OCI-LY3 (cell line): Measurements from ENCODE around the gene PAX5.
A peak's percentile ranks its signal among the peaks of the same experiment; 100 is the strongest.

Experiments used
- H2AFZ ChIP-seq: fragments of 200-600, 300-600 bp; shearing (Covaris generic); 2 replicates; pipeline ENCODE4 v1.6.0; 2014; ENCODE audit warnings: antibody characterized with exemption, low read depth, low read length
- H3K27ac ChIP-seq: fragments of 200-600, 300-600 bp; sonication (generic); 2 replicates; pipeline ENCODE4 v1.5.1; 2014; ENCODE audit warnings: mild to moderate bottlenecking, low read length, moderate library complexity, mixed read lengths
- H3K27me3 ChIP-seq: fragments of 200-600, 300-600 bp; sonication (generic); 2 replicates; pipeline ENCODE4 v1.6.1; 2014; ENCODE audit warnings: low read depth, low read length, mixed read lengths
- H3K36me3 ChIP-seq: fragments of 200-600, 300-600 bp; sonication (generic); replicated peaks from 2 replicates; pipeline ENCODE3; 2014; ENCODE audit warnings: low read depth, low read length, mixed read lengths
- H3K4me1 ChIP-seq: fragments of 300-600, 200-600 bp; sonication (generic); 2 replicates; pipeline ENCODE4 v1.6.1; 2014; ENCODE audit warnings: low read length, mixed read lengths
- H3K4me2 ChIP-seq: fragments of 200-600, 300-600 bp; sonication (generic); 2 replicates; pipeline ENCODE4 v1.6.1; 2014; ENCODE audit warnings: low read length, mixed read lengths
- H3K4me3 ChIP-seq: fragments of 300-600, 200-600 bp; sonication (generic); 2 replicates; pipeline ENCODE4 v1.5.1; 2014; ENCODE audit warnings: antibody characterized with exemption, mild to moderate bottlenecking, low read length, moderate library complexity
- H3K79me2 ChIP-seq: fragments of 300-600, 200-600 bp; shearing (Covaris generic); 2 replicates; pipeline ENCODE4 v1.6.1; 2014; ENCODE audit warnings: mild to moderate bottlenecking, low read length, mixed read lengths
- H3K9ac ChIP-seq: fragments of 300-600, 200-600 bp; shearing (Covaris generic); 2 replicates; pipeline ENCODE4 v1.6.0; 2014; ENCODE audit warnings: mild to moderate bottlenecking, low read length, moderate library complexity
- H3K9me3 ChIP-seq: fragments of 200-600, 300-600 bp; shearing (Covaris generic); 2 replicates; pipeline ENCODE4 v1.6.1; 2014; ENCODE audit warnings: low read length, mixed read lengths; ENCODE audit not compliant: insufficient read depth
- H4K20me1 ChIP-seq: fragments of 200-600, 300-600 bp; sonication (generic); 2 replicates; pipeline ENCODE4 v1.6.1; 2016; ENCODE audit warnings: low read length, mixed read lengths; ENCODE audit not compliant: insufficient read depth
- CTCF ChIP-seq: fragments of 200-600, 300-600 bp; sonication (generic); IDR thresholded peaks from 2 replicates; pipeline ENCODE4 v1.5.1; 2014; ENCODE audit warnings: antibody characterized with exemption, low read length, low read depth
- EZH2phosphoT487 ChIP-seq: fragments of 200-600 bp; shearing (Covaris generic); IDR thresholded peaks from 2 replicates; pipeline ENCODE4 v1.6.1; 2018; ENCODE audit warnings: antibody characterized with exemption, mixed run types, low read depth

PAX5 gene

DNA sequence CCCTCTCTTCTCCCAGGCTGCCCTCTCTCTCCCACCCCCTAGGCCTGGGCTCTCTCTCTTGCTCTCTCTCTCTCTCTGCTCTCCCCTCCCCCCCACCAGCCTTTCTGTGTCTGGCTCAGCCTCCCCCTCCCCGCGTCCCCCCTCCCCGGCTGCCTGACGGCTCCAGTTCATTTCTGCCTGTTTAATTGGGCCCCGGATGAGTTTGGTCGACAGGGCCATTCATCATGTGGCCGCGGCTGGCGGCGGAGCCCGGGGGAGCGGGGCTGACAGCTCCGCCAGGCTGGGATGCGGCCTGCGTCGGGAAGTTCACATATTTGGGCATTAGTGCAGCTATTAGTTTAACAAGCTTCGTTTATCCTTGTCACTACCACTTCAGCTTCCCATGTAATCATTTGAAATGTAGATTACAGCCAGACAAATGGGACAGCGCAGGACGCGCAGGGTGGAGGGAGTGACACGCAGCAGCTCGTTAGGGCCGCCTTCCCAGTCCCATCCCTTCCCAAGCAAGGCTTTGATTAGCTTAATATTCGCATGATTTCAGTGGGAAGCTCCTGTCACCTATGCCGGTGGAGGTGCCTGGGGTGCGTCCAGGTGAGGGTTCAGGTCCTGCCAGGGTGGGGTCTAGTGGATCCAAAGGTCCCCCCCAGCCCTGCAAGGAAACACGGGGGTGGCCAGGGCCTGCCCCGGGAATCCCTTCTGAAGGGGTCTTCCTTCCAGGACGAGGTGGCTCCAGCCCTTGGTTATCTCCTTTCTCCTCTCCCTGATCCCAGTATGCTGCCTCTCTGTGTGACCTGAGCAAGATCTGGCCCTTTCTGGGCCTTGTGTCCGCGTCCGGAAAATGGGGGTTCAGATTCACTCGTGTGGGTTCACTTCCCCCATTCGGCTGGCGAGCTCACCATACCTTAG is 214.8 kb downstream of the PAX5 start:
- Histone ChIP-seq H3K27me3 (no peaks in the 10 kb centered on the region), H4K20me1 (no peaks in the 10 kb centered on the region), H3K79me2 (no peaks in the 10 kb centered on the region), H3K9ac (peak overlapping the region; percentile 17; the same call in 1 of the 2 replicates), H3K27ac (no peak overlapping the region), H3K4me2 (peak overlapping the region; percentile 77), H3K36me3 (no peaks in the 10 kb centered on the region), H3K4me3 (peak overlapping the region; percentile 48; the same call in 1 of the 2 replicates), H3K4me1 (peaks cover 13% of the 10 kb centered on the region), H3K9me3 (no peaks in the 10 kb centered on the region), H2AFZ (peak overlapping the region; percentile 84; the same call in 1 of the 2 replicates)
- TF ChIP-seq EZH2phosphoT487 (no peak), CTCF (no peak)

- Histone ChIP-seq H3K27ac (no peak overlapping the region), H2AFZ (no peak overlapping the region), H3K79me2 (no peaks in the 10 kb centered on the region), H3K9ac (no peak overlapping the region), H3K36me3 (no peaks in the 10 kb centered on the region), H3K9me3 (no peaks in the 10 kb centered on the region), H3K4me3 (no peak overlapping the region), H3K27me3 (no peaks in the 10 kb centered on the region), H4K20me1 (no peaks in the 10 kb centered on the region), H3K4me1 (peaks cover 11% of the 10 kb centered on the region), H3K4me2 (no peak overlapping the region)
- no peak for TF ChIP-seq EZH2phosphoT487
- TF ChIP-seq CTCF, result no peak
Observed at GRCh38 chr9:36818242-36818938, 215.7 kb downstream of the PAX5 start.

- Histone ChIP-seq H3K4me3 (no peak overlapping the region), H3K4me1 (peaks cover 11% of the 10 kb centered on the region), H3K27ac (no peak overlapping the region), H3K79me2 (no peaks in the 10 kb centered on the region), H3K27me3 (no peaks in the 10 kb centered on the region), H4K20me1 (no peaks in the 10 kb centered on the region), H3K9me3 (no peaks in the 10 kb centered on the region), H3K9ac (no peak overlapping the region), H3K4me2 (no peak overlapping the region), H3K36me3 (no peaks in the 10 kb centered on the region), H2AFZ (no peak overlapping the region)
- TF ChIP-seq EZH2phosphoT487 (no peak), CTCF (no peak)
Observed at GRCh38 chr9:36817160-36817834, 216.8 kb downstream of the PAX5 start.

DNA sequence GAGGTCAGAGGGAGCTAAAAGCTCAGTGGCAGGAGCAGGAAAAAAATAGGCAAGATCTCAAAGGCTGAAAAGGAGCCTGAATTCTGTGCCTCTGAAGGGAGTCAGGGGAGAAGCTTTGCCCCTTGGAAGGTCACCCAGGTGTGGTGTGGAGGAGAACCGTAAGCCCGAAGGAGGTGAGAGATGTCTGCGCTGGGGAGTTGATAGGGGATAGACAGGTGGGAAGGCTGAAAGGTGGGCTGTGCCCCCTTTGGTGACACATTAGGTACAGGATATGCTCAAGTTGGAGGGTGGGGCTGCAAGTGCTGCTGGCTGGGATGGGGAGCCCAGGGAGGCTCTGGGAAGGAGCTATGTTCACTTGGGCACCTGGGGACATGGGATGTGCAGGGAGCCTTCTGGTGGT is 217.7 kb downstream of the PAX5 start:
- Histone ChIP-seq H4K20me1 (no peaks in the 10 kb centered on the region), H2AFZ (no peak overlapping the region), H3K79me2 (no peaks in the 10 kb centered on the region), H3K9me3 (no peaks in the 10 kb centered on the region), H3K27ac (no peak overlapping the region), H3K9ac (no peak overlapping the region), H3K27me3 (no peaks in the 10 kb centered on the region), H3K36me3 (no peaks in the 10 kb centered on the region), H3K4me1 (peaks cover 16% of the 10 kb centered on the region), H3K4me2 (no peak overlapping the region), H3K4me3 (no peak overlapping the region)
- TF ChIP-seq EZH2phosphoT487 (no peak), CTCF (no peak)
